Osteocyte (in vitro differentiated cells): ENCODE data around the gene ZMYND8. TPM values are rescaled to one million over a fixed set of nuclear protein-coding genes. Genes with fewer than 3 reads are reported as not detected.

ENCODE experiments used
- DNase-seq: peaks from one replicate; pipeline ENCODE4 v3.0.0; 2021; ENCODE audit warnings: mixed read lengths; ENCODE audit not compliant: unreplicated experiment; ENCODE audit errors: extremely low spot score
- H3K27ac Mint-ChIP-seq: one replicate; pipeline ENCODE4 v1.8.0; 2021; ENCODE audit warnings: mild to moderate bottlenecking, mixed read lengths; ENCODE audit not compliant: unreplicated experiment
- H3K27me3 Mint-ChIP-seq: one replicate; pipeline ENCODE4 v1.8.0; 2021; ENCODE audit warnings: mixed read lengths; ENCODE audit not compliant: unreplicated experiment
- H3K36me3 Mint-ChIP-seq: one replicate; pipeline ENCODE4 v1.8.0; 2021; ENCODE audit warnings: mixed read lengths; ENCODE audit not compliant: unreplicated experiment
- H3K4me1 Mint-ChIP-seq: one replicate; pipeline ENCODE4 v1.8.0; 2021; ENCODE audit warnings: mixed read lengths; ENCODE audit not compliant: unreplicated experiment
- H3K4me3 Mint-ChIP-seq: one replicate; pipeline ENCODE4 v1.8.0; 2021; ENCODE audit warnings: mild to moderate bottlenecking, moderate library complexity, mixed read lengths; ENCODE audit not compliant: unreplicated experiment
- H3K9me3 Mint-ChIP-seq: one replicate; pipeline ENCODE4 v1.8.0; 2021; ENCODE audit warnings: mixed read lengths; ENCODE audit not compliant: unreplicated experiment
- total RNA-seq: library from RNA; stranded (reverse); gene quantifications from 2 replicates; pipeline ENCODE4 v1.2.1, GENCODE V29; 2021
- TF ChIP-seq, protein P1 (sequence below): fragments of 200-600 bp; sonication (generic); IDR thresholded peaks from 2 replicates; pipeline ENCODE4 v1.5.0; 2021; ENCODE audit warnings: antibody characterized with exemption, mild to moderate bottlenecking, moderate library complexity

The ZMYND8 gene
- total RNA-seq, 1 donor from 2014 or later: 96.5 TPM

DNA sequence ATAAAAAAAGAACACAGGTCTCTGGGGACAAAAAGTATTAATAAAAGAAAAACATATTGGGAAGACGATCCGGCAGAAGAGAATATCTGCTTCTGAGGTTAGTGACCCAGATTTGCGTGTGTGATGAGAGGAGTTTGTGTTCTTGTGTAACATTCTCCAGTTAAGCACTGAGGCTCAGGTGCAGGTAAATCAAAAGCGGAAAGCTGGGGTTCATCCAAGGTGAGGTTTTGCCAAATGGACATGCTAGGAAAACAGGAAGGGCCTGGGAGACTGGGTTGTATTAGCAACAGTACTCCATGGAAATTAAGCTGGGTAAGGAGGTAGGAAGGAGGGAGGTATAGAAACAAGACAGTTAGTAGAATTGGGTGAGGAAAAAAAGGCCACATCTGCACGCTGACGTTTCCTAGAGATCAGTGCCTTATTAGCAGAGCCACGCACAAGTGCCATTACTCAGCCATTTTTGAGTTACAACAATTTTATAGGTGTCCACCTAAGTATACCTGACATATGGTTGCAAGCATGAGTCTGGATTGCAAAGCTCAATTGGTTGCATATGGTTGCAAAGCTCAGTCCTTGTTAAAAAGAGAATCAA lies 139.6 kb downstream of the ZMYND8 start:
- TF ChIP-seq, protein P1, sequence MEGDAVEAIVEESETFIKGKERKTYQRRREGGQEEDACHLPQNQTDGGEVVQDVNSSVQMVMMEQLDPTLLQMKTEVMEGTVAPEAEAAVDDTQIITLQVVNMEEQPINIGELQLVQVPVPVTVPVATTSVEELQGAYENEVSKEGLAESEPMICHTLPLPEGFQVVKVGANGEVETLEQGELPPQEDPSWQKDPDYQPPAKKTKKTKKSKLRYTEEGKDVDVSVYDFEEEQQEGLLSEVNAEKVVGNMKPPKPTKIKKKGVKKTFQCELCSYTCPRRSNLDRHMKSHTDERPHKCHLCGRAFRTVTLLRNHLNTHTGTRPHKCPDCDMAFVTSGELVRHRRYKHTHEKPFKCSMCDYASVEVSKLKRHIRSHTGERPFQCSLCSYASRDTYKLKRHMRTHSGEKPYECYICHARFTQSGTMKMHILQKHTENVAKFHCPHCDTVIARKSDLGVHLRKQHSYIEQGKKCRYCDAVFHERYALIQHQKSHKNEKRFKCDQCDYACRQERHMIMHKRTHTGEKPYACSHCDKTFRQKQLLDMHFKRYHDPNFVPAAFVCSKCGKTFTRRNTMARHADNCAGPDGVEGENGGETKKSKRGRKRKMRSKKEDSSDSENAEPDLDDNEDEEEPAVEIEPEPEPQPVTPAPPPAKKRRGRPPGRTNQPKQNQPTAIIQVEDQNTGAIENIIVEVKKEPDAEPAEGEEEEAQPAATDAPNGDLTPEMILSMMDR: no peak
- no peak for DNase-seq
- Mint-ChIP-seq H3K4me3 (no peak overlapping the region), H3K27me3 (no peaks in the 10 kb centered on the region), H3K9me3 (no peaks in the 10 kb centered on the region), H3K36me3 (peaks cover 49% of the 10 kb centered on the region), H3K4me1 (peaks cover 3% of the 10 kb centered on the region), H3K27ac (no peak overlapping the region)

- Mint-ChIP-seq H3K27ac (no peak overlapping the region), H3K36me3 (peaks cover 43% of the 10 kb centered on the region), H3K4me3 (no peak overlapping the region), H3K9me3 (no peaks in the 10 kb centered on the region), H3K27me3 (no peaks in the 10 kb centered on the region), H3K4me1 (peaks cover 3% of the 10 kb centered on the region)
- TF ChIP-seq, protein P1: no peak
- DNase-seq: no peak
Observed at GRCh38 chr20:47215653-47216397, 140.7 kb downstream of the ZMYND8 start.

- DNase-seq: no peak
- TF ChIP-seq, protein P1: no peak
- Mint-ChIP-seq H3K4me3 (no peak overlapping the region), H3K4me1 (peaks cover 3% of the 10 kb centered on the region), H3K27ac (no peak overlapping the region), H3K9me3 (no peaks in the 10 kb centered on the region), H3K36me3 (peaks cover 40% of the 10 kb centered on the region), H3K27me3 (no peaks in the 10 kb centered on the region)
Observed at GRCh38 chr20:47213966-47214365, 142.5 kb downstream of the ZMYND8 start.

DNA sequence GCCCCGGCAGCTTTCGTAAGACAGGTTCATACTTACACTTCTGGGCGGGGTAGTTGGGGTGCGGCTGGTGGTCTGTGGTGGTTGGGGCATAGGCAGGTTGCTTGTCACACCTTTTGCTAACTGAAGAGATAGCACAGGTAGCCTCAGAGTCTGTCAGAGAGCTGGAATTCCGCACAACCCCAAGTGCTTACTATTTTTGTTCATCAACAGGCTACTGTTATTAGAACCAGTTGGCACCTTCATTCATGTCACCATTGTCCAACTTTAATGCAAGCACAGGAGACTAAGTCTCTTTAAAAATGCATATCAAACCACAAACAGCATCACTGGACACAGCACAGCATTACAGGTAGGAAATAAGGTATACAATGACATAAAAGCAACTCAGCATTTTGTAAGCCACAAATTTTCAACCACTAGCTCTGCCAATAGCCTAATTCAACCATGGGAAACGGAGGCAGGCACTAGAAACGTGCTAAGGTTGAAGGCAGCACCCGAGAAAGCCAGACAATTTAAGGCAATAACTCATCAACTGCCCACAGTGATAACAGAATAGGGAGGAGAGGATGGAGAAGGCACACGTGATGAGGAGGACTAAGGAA lies 143.8 kb downstream of the ZMYND8 start:
- no peak for DNase-seq
- no peak overlapping the region for H3K27ac Mint-ChIP-seq

More for the DNA sequence above, 143.8 kb downstream of the ZMYND8 start:
- peaks cover 37% of the 10 kb centered on the region for H3K36me3 Mint-ChIP-seq
- TF ChIP-seq, protein P1: no peak
- no peaks in the 10 kb centered on the region for H3K9me3 Mint-ChIP-seq
- peaks cover 3% of the 10 kb centered on the region for H3K4me1 Mint-ChIP-seq
- H3K27me3 Mint-ChIP-seq: no peaks in the 10 kb centered on the region
- H3K4me3 Mint-ChIP-seq: no peak overlapping the region
